WTC11 (cell line): ENCODE results near the gene XAGE3. TPM values are rescaled to one million over a fixed set of nuclear protein-coding genes. Genes with fewer than 3 reads are reported as not detected.
"Not testable (repeated sequence)": the region's sequence is repeated elsewhere in the genome, so short reads cannot be mapped to it uniquely, and the experiment has no call there.

ENCODE experiments used
- ATAC-seq: fragments of 200-7000 bp; cut with Tn5 transposase; 2 replicates; pipeline ENCODE4 v1.10.0; 2021; ENCODE audit warnings: mild to moderate bottlenecking, moderate library complexity
- CTCF ChIA-PET: fragments of 300-600 bp; sonication (Branson Sonifier 250); formaldehyde crosslinking; loops from one replicate; lab custom pipeline; 2021; ENCODE audit warnings: antibody characterized with exemption; lab: Charles Lee
- POLR2A ChIA-PET: fragments of 350-600 bp; sonication (Branson Sonifier 250); formaldehyde crosslinking; loops from one replicate; lab custom pipeline; 2021; ENCODE audit warnings: antibody characterized with exemption; lab: Charles Lee
- DNase-seq: peaks from one replicate; pipeline ENCODE4 v3.0.0; 2021; ENCODE audit warnings: low spot score
- H3K27ac Mint-ChIP-seq: 2 replicates; pipeline ENCODE4 v1.8.0; 2021; ENCODE audit warnings: mixed read lengths
- H3K27me3 Mint-ChIP-seq: 2 replicates; pipeline ENCODE4 v1.8.0; 2021; ENCODE audit warnings: low read depth, mild to moderate bottlenecking, moderate library complexity, mixed read lengths
- H3K36me3 Mint-ChIP-seq: 2 replicates; pipeline ENCODE4 v1.8.0; 2021; ENCODE audit warnings: mixed read lengths
- H3K4me1 Mint-ChIP-seq: 2 replicates; pipeline ENCODE4 v1.8.0; 2022; ENCODE audit warnings: mixed read lengths
- H3K4me3 Mint-ChIP-seq: 2 replicates; pipeline ENCODE4 v1.8.0; 2021; ENCODE audit warnings: mild to moderate bottlenecking, moderate library complexity, mixed read lengths
- H3K9me3 Mint-ChIP-seq: 2 replicates; pipeline ENCODE4 v1.8.0; 2021; ENCODE audit warnings: mixed read lengths
- ESRRA ChIP-seq: sonication (generic); formaldehyde crosslinking; IDR thresholded peaks from 2 replicates; pipeline ENCODE4 v1.8.1; 2022; ENCODE audit warnings: mild to moderate bottlenecking, missing genetic modification reagents, borderline replicate concordance
- FOXK1 ChIP-seq: sonication (generic); formaldehyde crosslinking; IDR thresholded peaks from 2 replicates; pipeline ENCODE4 v1.8.0; 2022; ENCODE audit warnings: mild to moderate bottlenecking, moderate library complexity, missing genetic modification reagents
- IRF2 ChIP-seq: sonication (generic); formaldehyde crosslinking; IDR thresholded peaks from 2 replicates; pipeline ENCODE4 v1.8.0; 2022; ENCODE audit warnings: low read depth, missing genetic modification reagents, borderline replicate concordance
- JAZF1 ChIP-seq: fragments of 250-450 bp; sonication (Bioruptor Pico); IDR thresholded peaks from 2 replicates; pipeline ENCODE4 v1.9.0; 2021; ENCODE audit warnings: moderate library complexity, mild to moderate bottlenecking, inconsistent platforms
- NFE2L1 ChIP-seq: sonication (generic); formaldehyde crosslinking; IDR thresholded peaks from 2 replicates; pipeline ENCODE4 v1.8.1; 2023; ENCODE audit warnings: missing genetic modification reagents
- NR1H2 ChIP-seq: sonication (generic); formaldehyde crosslinking; IDR thresholded peaks from 2 replicates; pipeline ENCODE4 v1.9.0; 2021; ENCODE audit warnings: mild to moderate bottlenecking, moderate library complexity, missing genetic modification reagents
- TP53 ChIP-seq: sonication (generic); formaldehyde crosslinking; IDR thresholded peaks from 2 replicates; pipeline ENCODE4 v1.8.1; 2023; ENCODE audit warnings: mild to moderate bottlenecking, missing genetic modification reagents
- ZNF317 ChIP-seq: sonication (generic); formaldehyde crosslinking; IDR thresholded peaks from 2 replicates; pipeline ENCODE4 v1.8.1; 2023; ENCODE audit warnings: low read depth, mild to moderate bottlenecking, moderate library complexity, missing genetic modification reagents, borderline replicate concordance
- total RNA-seq: library from RNA; stranded (reverse); gene quantifications from 3 replicates; pipeline ENCODE4 v1.2.3, GENCODE V29; 2021
- TF ChIP-seq, protein P1 (sequence below): sonication (generic); formaldehyde crosslinking; IDR thresholded peaks from 2 replicates; pipeline ENCODE4 v1.8.0; 2023; ENCODE audit warnings: missing genetic modification reagents, mild to moderate bottlenecking, borderline replicate concordance
- TF ChIP-seq, protein P2 (sequence below): fragments of 250-450 bp; sonication (Bioruptor Pico); IDR thresholded peaks from 2 replicates; pipeline ENCODE4 v2.1.2; 2022; ENCODE audit warnings: mild to moderate bottlenecking, moderate library complexity
- TF ChIP-seq, protein P3 (sequence below): sonication (generic); formaldehyde crosslinking; IDR thresholded peaks from 2 replicates; pipeline ENCODE4 v1.8.0; 2022; ENCODE audit warnings: mild to moderate bottlenecking, missing genetic modification reagents
- TF ChIP-seq, protein P4 (sequence below): sonication (generic); formaldehyde crosslinking; IDR thresholded peaks from 2 replicates; pipeline ENCODE4 v1.8.1; 2022; ENCODE audit warnings: mild to moderate bottlenecking, missing genetic modification reagents, moderate library complexity, borderline replicate concordance
- TF ChIP-seq, protein P5 (sequence below): sonication (generic); formaldehyde crosslinking; conservative IDR thresholded peaks from 2 replicates; pipeline ENCODE4 v1.8.1; 2022; ENCODE audit warnings: mild to moderate bottlenecking, missing genetic modification reagents
- TF ChIP-seq, protein P6 (sequence below): sonication (generic); formaldehyde crosslinking; IDR thresholded peaks from 2 replicates; pipeline ENCODE4 v1.8.0; 2023; ENCODE audit warnings: mild to moderate bottlenecking, missing genetic modification reagents

The XAGE3 gene
- total RNA-seq, 1 experiment from 2014 or later, result not detected

DNA sequence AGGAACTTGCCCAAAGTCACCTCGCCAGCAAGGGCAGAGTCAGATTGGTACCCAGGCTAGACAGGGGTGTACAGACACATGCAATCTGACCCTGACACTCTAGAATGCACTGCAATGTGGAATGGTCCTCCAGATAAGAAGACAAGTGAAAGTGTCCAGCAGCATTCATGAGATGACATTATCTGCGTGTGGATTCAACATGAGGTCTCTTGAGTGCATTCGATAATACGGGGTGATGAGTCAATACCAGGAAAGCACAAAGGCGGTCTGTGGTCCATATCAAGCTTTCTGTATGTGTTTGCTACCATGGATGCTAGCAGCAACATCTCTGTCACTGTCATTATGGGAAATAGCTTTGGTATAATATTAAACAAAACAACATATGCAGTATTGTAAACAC is 6.8 kb upstream of the XAGE3 start (continued):
- TF ChIP-seq, protein P1, sequence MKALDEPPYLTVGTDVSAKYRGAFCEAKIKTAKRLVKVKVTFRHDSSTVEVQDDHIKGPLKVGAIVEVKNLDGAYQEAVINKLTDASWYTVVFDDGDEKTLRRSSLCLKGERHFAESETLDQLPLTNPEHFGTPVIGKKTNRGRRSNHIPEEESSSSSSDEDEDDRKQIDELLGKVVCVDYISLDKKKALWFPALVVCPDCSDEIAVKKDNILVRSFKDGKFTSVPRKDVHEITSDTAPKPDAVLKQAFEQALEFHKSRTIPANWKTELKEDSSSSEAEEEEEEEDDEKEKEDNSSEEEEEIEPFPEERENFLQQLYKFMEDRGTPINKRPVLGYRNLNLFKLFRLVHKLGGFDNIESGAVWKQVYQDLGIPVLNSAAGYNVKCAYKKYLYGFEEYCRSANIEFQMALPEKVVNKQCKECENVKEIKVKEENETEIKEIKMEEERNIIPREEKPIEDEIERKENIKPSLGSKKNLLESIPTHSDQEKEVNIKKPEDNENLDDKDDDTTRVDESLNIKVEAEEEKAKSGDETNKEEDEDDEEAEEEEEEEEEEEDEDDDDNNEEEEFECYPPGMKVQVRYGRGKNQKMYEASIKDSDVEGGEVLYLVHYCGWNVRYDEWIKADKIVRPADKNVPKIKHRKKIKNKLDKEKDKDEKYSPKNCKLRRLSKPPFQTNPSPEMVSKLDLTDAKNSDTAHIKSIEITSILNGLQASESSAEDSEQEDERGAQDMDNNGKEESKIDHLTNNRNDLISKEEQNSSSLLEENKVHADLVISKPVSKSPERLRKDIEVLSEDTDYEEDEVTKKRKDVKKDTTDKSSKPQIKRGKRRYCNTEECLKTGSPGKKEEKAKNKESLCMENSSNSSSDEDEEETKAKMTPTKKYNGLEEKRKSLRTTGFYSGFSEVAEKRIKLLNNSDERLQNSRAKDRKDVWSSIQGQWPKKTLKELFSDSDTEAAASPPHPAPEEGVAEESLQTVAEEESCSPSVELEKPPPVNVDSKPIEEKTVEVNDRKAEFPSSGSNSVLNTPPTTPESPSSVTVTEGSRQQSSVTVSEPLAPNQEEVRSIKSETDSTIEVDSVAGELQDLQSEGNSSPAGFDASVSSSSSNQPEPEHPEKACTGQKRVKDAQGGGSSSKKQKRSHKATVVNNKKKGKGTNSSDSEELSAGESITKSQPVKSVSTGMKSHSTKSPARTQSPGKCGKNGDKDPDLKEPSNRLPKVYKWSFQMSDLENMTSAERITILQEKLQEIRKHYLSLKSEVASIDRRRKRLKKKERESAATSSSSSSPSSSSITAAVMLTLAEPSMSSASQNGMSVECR (CRISPR knock-in tag), result no peak
- TF ChIP-seq, protein P2, sequence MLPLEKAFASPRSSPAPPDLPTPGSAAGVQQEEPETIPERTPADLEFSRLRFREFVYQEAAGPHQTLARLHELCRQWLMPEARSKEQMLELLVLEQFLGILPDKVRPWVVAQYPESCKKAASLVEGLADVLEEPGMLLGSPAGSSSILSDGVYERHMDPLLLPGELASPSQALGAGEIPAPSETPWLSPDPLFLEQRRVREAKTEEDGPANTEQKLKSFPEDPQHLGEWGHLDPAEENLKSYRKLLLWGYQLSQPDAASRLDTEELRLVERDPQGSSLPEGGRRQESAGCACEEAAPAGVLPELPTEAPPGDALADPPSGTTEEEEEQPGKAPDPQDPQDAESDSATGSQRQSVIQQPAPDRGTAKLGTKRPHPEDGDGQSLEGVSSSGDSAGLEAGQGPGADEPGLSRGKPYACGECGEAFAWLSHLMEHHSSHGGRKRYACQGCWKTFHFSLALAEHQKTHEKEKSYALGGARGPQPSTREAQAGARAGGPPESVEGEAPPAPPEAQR (CRISPR knock-in tag), result no peak
- TF ChIP-seq JAZF1 (no peak), IRF2 (CRISPR knock-in tag) (no peak), NR1H2 (CRISPR knock-in tag) (no peak), NFE2L1 (CRISPR knock-in tag) (no peak), ESRRA (CRISPR knock-in tag) (no peak), TP53 (CRISPR knock-in tag) (no peak), ZNF317 (CRISPR knock-in tag) (no peak)
- TF ChIP-seq, protein P3, sequence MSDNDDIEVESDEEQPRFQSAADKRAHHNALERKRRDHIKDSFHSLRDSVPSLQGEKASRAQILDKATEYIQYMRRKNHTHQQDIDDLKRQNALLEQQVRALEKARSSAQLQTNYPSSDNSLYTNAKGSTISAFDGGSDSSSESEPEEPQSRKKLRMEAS (CRISPR knock-in tag), result no peak
- TF ChIP-seq, protein P4, sequence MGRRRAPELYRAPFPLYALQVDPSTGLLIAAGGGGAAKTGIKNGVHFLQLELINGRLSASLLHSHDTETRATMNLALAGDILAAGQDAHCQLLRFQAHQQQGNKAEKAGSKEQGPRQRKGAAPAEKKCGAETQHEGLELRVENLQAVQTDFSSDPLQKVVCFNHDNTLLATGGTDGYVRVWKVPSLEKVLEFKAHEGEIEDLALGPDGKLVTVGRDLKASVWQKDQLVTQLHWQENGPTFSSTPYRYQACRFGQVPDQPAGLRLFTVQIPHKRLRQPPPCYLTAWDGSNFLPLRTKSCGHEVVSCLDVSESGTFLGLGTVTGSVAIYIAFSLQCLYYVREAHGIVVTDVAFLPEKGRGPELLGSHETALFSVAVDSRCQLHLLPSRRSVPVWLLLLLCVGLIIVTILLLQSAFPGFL (CRISPR knock-in tag), result no peak

DNA sequence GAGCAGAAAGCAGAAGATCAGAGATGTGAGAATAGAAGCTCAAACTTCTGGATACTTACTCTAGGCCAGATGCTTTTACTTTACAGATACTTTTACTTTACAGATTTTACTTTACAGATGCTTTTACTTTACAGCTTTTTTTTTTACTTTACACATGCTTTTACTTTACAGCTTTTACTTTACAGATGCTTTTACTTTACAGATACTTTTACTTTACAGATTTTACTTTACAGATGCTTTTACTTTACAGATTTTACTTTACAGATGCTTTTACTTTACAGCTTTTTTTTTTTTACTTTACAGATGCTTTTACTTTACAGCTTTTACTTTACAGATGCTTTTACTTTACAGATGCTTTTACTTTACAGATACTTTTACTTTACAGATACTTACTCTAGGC is 5.9 kb upstream of the XAGE3 start:
- ATAC-seq, H3K4me3 Mint-ChIP-seq, H3K4me1 Mint-ChIP-seq, H3K36me3 Mint-ChIP-seq, DNase-seq, H3K9me3 Mint-ChIP-seq, H3K27ac Mint-ChIP-seq, CTCF ChIA-PET, H3K27me3 Mint-ChIP-seq: not testable (repeated sequence)
- POLR2A ChIA-PET, result interaction anchor here (0.7 kb wide), 1 partner anchor 589 kb away, joined by 3 read pairs; no protein-coding TSS in a partner anchor

DNA sequence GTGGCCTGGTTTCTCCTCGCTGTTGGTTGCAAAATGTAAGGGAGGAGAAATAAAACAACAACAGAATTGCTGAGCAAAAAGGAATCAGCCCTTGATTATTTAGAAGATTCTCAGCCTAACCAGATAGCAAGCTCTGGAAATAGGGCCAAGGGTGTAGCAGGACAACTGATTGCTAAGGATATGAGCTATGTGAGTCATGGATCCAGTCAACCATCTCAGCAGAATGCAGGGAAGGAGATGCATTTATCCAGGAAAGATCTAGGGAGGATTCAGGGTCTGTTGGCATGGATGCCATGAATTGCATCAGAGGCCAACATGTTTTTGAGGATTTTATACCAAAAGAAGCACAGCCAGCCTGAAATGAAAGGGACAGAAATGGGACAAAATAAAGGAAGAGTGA is 2.2 kb upstream of the XAGE3 start:
- DNase-seq, result no peak
- Mint-ChIP-seq H3K27ac (no peak overlapping the region), H3K27me3 (peaks cover 2% of the 10 kb centered on the region)
- TF ChIP-seq, protein P5, sequence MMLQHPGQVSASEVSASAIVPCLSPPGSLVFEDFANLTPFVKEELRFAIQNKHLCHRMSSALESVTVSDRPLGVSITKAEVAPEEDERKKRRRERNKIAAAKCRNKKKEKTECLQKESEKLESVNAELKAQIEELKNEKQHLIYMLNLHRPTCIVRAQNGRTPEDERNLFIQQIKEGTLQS (CRISPR knock-in tag), result no peak
- TF ChIP-seq, protein P6, sequence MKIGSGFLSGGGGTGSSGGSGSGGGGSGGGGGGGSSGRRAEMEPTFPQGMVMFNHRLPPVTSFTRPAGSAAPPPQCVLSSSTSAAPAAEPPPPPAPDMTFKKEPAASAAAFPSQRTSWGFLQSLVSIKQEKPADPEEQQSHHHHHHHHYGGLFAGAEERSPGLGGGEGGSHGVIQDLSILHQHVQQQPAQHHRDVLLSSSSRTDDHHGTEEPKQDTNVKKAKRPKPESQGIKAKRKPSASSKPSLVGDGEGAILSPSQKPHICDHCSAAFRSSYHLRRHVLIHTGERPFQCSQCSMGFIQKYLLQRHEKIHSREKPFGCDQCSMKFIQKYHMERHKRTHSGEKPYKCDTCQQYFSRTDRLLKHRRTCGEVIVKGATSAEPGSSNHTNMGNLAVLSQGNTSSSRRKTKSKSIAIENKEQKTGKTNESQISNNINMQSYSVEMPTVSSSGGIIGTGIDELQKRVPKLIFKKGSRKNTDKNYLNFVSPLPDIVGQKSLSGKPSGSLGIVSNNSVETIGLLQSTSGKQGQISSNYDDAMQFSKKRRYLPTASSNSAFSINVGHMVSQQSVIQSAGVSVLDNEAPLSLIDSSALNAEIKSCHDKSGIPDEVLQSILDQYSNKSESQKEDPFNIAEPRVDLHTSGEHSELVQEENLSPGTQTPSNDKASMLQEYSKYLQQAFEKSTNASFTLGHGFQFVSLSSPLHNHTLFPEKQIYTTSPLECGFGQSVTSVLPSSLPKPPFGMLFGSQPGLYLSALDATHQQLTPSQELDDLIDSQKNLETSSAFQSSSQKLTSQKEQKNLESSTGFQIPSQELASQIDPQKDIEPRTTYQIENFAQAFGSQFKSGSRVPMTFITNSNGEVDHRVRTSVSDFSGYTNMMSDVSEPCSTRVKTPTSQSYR (CRISPR knock-in tag), result no peak
- TF ChIP-seq FOXK1, result no peak
- TF ChIP-seq, protein P1 (CRISPR knock-in tag), result no peak
- TF ChIP-seq, all 79 proteins: peak for 0
- Mint-ChIP-seq H3K4me1 (no peaks in the 10 kb centered on the region), H3K36me3 (no peaks in the 10 kb centered on the region), H3K4me3 (no peak overlapping the region), H3K9me3 (no peaks in the 10 kb centered on the region)
- ChIA-PET POLR2A (no interaction called here), CTCF (no interaction called here)
- no peak for ATAC-seq
